ENCODE measurements around the gene CDR2L.

Gene CDR2L

DNA sequence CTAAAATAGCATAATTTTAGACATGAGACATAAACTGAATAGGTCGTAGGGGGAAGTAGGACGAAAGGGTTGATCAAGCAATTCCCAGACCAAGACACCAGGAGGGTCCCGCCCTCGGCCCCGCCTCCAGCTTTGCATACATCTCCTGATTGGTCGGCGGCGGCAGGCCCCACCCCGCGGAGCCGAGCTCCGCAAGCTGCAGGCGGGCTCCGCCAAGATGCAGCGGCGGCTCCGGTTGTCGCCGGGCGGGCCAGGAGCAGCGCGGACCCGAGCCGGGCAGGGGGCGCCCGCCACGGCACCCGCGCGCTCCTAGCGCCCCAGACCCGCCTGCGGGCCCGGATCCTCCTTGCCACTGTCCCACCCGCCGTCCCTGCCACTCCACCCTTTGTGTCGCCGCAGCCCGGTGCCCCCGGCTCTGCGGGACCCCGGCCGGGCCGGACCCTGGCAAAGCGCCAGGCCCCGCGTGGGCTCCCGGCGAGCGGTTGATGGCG lies at the start of gene CDR2L:
TSS of gene CDR2L (plus strand) at position 215 of the 491 bp plus-strand sequence. CDS start 412 bp downstream, outside the sequence.
- DNase-seq (ENCODE audit: low read depth, low spot score), result peak; percentile 76

DNA sequence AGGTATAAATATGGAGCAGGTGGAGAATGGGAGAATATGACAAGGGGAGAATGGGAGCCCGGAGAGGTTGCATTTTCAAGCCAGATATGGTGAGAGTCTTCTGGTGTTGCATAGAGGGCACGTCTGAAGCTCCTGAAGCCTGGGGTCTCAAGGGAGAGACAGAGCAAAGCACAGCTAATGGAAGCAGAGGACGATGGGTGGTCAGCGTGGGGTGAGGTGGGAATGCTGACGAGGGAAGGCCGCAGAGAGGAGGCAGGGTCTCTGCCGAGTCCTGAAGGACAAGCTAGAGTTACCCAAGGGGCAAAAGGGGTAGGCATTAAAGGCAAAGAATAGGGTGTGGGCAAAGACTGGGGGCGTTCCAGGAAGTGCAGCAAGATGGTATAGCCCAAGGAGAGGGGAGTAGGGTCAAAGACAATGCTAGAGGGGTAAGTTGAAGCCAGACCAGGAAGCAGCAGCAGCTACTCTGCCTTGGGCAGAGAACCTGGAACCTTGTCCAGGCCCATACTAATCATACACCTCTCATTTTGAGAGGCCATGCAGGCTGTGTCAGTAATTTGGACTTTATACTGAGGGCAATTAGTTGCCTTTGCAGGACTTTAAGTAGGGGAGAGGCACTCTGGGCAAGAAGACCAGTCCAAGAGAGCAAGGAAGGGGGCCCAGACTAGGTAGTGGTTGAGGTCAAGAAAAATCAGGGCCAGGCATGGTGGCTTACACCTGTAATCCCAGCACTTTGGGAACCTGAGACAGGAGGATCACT lies 49.1 kb upstream of the CDR2L start:
- no peak for DNase-seq (ENCODE audit: low read depth, low spot score)

DNA sequence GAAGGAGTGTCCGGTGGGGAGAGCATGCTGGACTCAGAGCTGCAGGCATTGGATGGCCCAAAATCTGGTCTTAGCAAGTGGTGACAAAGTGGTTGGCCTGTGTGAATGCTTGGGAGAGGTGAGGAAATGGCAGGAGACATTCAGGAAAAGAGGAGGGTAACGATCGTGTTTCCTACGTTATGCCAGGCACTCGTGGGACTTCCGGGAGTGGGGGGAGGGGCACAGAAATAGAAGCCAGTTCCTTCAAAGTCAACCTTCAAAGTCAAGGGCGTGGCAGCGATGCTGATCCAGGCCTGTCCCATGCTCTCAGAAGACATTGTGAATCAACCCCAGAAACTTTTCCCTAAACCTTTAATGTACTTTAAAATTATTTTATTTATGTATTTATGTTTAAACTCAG lies 47.9 kb upstream of the CDR2L start:
- DNase-seq (ENCODE audit: low read depth, low spot score), result no peak

DNA sequence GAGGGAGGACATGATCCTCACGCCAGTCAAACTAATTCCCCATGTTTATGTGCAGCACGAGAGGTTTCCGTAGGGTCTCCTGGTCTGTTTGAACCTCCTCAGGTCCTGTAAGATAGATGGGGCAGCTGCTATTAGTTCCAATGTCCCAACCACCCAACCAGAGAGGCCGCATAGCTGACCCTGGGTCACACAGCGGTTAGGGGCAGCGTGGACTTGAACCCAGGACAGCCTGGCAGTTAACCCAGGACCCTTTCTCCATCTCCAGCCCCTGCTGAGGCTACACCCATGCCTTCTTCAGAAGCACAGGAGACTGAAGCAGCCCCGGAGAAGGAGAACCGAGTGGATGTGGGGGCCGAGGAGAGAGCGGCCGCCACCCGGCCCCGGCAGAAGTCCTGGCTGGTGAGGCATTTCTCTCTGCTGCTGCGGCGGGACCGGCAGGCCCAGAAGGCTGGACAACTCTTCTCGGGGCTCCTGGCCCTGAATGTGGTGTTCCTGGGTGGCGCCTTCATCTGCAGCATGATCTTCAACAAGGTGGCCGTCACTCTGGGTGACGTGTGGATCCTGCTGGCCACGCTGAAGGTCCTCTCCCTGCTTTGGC lies 46.2 kb upstream of the CDR2L start:
- DNase-seq (ENCODE audit: low read depth, low spot score), result no peak

DNA sequence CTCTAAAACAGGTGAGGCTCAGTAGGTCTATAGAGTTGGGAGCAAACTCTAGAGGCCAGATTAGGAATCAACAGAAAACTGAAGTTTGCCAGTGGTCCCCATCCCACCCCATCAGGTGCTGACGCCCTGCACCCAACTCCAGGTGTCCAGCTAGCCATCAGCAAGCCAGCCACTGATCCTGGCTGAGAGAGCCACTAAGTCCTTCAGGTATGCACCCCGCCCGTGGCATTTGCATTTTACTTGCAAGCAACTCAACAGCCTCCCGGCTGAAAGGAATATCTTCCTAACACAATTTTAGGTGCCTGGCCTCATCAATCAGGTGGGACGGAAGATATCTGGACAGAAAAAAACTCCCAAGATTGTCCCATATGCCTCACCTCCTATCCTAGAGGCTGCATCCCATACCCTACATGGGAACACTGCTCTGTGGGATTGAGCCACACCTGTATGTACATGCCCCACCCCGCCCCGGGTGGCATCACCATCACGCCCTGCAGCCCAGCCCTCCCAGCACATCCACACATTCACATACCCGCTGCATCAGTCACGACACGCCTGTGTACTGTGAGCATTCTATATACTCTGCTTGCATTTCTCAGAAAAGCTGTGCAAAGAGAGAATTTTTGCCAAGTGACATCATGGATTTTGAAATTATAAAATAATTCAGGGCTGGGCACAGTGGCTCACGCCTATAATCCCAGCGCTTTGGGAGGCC lies 43.5 kb upstream of the CDR2L start:
- no peak for DNase-seq (ENCODE audit: low read depth, low spot score)

DNA sequence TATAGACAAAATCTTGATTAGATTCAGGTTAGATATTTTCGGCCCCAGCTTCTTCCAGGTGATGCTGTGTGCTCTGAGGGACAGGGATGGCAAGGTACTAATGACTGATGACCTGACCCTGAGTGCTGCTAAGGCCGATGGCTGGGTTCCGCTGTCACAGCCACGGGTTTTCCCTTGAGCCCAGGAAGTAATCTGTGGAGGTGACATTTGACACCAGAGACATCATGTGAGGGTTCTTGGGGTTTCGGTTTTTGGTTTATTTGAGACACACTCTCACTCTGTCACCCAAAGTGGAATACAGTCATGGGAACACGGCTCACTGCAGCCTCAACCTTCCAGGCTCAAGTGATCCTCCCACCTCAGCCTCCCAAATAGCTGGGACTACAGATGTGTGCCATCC lies 41.9 kb upstream of the CDR2L start:
- DNase-seq (ENCODE audit: low read depth, low spot score), result no peak

DNA sequence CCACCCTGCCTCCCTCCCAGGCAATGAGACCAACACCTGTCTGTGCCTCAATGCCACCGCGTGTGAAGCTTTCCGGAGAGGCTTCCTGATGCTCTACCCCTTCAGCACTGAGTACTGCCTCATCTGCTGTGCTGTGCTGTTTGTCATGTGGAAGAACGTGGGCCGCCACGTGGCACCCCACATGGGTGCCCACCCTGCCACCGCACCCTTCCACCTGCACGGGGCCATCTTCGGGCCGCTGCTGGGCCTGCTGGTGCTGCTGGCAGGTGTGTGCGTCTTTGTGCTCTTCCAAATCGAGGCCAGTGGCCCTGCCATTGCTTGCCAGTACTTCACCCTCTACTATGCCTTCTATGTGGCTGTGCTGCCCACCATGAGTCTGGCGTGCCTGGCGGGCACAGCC lies 40.8 kb upstream of the CDR2L start:
- DNase-seq (ENCODE audit: low read depth, low spot score), result no peak

DNA sequence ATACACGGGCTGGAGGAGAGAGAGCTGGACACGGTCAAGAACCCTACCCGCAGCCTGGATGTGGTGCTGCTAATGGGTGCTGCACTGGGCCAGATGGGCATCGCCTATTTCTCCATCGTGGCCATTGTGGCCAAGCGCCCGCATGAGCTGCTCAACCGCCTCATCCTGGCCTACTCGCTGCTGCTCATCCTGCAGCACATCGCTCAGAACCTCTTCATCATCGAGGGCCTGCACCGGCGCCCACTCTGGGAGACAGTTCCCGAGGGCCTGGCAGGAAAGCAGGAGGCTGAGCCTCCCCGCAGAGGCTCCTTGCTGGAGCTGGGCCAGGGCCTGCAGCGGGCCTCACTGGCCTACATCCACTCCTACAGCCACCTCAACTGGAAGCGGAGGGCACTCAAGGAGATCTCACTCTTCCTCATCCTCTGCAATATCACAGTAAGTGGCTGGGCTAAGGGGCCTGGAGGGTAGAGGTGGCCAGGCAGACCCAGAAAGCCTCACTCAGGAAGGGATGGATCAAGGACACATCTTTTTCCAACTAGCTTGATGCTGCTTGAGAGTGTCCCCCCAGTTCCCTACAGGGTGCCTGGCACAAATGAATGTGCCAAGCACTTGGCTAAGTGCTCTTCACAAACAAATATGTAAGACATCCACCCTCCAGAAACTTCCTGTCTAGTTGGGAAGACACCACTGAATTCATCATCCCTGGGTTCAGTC lies 40.2 kb upstream of the CDR2L start:
- no peak for DNase-seq (ENCODE audit: low read depth, low spot score)

DNA sequence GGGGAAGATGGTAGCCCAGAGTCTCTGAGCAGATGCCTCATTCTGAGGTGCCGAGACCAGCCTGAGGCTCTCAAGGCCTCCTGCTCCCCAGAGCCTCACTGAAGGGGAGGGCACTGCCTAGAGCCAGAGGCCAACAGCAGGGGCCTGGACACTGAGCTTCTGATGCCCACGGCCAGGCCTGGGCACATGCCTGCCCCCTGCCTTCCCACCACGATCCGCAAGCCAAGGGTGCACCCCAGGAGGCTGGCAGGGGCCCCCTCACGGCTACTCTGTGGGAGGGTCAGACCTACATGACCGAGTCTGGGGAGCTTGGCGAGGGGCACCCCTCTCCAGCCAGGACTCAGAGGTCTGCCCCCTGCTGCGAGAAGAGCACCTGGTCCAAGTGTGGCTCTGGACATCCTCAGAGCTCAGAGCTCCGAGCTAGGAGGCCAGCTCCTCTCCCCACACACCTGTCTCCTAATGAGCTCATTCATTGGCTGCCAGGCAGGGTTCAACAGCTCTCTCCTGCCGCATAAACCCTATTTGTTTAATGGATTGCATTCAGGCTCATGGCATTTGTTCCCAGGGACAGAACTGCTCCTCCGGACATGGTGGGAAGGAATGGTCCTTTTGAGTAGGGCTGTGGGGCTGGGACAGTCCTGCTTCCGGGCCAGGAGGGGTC lies 37.8 kb upstream of the CDR2L start:
- DNase-seq (ENCODE audit: low read depth, low spot score), result no peak

DNA sequence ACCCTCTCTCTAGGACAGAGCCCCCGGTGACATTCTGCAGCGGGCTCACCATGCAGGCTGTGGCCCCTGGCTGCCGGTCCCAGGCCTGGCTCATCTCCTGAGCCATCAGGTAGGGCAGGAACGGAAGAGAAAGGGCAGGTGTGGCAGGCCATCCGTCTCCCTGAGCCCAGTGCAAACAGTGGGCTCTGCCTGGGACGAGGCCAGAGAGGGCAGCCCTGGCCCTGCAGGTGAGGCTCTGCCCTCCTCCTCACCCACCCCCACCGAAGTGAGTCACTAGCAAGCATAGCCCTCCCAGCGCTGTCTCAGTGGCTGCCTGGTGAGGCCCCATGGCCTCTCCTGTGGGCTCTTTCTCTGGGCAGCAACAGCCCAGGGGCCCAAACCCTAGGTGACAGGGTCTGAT lies 37.2 kb upstream of the CDR2L start:
- no peak for DNase-seq (ENCODE audit: low read depth, low spot score)

DNA sequence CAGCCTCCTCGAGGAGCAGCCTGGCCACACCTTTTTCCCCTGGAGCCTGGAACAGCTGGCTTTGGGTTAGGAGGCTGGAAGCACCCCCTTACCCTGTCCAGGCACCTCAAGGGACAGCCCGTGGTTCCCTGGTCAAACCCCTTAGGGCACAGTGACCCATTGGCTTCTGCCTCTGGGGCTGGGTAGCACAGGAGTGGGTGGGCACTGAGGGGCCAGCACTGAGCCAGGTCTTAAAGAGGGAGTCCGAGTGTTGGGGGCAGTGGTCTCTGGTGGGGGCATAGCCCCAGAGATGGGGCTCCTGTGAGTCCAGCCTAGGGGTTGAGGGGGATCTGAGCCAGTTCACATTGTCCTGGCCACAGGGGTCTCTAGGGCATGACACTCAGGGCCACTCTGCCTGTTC lies 36.4 kb upstream of the CDR2L start:
- DNase-seq (ENCODE audit: low read depth, low spot score), result no peak

DNA sequence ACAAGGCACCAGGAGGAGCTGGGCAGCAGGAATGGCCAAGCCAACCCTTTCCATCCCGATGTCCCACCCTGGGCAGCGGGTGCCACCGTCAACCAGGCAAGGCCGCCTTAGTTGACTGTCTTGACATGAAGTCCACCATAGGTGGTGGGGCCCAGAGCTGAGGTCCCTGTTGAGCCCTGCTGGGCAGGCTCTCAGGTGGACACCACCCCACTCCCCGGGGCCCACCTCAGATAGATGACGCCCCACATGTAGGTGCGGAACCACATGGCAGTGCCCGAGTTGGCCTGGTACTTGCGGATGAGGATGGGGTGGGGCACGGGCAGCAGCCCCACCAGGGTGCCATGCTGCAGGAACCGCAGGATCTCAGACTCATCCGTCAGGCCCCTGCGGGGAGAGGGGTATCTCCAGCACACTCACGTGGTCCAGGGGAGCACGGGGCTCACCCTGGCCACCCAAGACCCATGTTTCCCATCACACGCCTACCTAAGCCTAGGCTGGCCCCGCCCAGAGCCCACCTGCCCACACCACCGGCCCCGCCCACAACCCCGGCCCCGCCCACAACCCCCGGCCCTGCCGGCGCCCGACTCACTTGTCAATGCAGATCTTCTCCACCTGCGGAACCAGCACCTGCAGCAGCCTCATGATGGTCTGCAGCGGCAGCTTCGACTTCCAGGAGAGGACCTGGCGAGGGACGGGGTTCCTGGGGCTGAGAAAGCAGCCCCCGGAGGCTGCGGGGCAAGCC lies 35.6 kb upstream of the CDR2L start:
- DNase-seq (ENCODE audit: low read depth, low spot score), result no peak

DNA sequence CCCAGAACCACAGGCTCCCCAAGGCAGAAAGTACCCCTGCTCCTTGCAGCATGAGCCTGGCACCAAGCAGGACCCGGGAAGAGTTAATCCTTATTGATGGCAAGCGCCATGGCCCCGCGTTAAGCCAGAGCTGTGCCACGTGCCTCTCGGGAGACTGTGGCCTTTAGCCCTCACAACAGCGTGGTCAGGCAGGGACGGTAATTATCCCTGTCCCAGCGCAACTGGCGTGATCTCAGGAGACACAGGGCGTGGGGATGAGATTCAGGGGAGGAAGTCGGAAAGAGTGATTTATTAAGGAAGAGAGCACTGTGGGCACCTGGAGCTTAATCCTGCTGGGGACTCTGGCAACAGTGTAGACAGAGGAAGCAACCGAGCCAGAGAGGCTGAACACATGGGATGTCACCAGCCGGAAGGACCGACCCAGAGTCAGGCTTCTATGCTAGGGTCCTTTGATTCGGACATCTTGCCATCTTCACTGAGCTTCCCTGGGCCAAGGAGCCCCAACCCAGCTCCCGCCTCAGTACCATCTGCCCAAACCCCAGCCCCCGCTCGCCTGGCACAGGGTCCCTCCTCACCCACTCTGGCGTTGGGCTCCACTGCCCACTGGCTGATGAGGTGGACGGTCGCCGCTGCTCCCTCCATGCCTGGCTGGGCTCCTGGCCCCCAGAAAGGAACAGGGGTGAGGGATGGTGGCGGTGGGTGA lies 34.9 kb upstream of the CDR2L start:
- no peak for DNase-seq (ENCODE audit: low read depth, low spot score)

DNA sequence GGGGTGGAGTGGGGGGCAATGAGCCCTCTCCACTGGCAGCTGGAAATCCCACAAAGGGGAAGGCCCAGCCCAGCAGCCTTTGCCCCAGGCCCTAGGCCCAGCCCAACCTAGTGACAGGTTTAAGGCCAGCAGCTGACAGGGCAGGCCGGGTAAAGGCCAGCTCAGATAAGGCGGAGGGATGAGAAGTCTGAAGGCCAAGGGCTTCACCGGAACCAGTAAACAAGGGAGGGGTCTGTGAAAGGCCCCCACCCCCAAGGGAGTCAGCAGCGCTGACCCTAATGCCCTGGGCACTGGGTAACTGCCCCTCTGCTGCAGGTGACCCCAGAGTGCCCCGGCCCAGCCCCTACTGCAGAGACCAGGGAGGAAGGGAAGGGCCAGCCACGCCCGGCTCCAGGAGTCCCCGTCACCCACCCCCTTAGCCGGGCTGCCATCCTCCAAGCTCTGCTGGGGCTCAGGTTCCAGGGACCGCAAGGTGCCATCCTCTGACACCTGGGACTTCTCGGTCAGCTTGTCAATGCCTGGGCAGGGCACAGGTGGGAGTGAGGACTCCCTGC lies 34.2 kb upstream of the CDR2L start:
- DNase-seq (ENCODE audit: low read depth, low spot score), result no peak

DNA sequence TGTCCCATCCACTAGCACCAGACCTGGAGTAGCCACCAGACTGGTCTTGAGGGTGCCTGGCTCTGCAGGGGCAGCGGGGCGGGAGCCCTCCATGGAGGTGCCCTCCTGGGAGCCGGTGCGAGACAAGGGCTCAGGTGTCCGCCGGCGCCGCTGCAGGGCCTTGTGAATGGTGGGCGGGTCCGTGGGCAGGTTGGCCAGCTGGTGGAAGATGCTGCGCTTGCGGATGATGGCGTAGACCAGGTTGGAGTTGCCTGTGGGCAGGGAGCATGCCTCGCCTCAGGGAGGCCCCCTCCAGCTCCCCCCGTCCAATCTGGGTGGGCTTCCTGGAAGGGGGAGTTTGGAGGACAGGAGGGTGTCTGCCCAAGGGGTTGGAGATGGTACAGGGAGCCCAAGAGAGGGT lies 33.3 kb upstream of the CDR2L start:
- no peak for DNase-seq (ENCODE audit: low read depth, low spot score)

DNA sequence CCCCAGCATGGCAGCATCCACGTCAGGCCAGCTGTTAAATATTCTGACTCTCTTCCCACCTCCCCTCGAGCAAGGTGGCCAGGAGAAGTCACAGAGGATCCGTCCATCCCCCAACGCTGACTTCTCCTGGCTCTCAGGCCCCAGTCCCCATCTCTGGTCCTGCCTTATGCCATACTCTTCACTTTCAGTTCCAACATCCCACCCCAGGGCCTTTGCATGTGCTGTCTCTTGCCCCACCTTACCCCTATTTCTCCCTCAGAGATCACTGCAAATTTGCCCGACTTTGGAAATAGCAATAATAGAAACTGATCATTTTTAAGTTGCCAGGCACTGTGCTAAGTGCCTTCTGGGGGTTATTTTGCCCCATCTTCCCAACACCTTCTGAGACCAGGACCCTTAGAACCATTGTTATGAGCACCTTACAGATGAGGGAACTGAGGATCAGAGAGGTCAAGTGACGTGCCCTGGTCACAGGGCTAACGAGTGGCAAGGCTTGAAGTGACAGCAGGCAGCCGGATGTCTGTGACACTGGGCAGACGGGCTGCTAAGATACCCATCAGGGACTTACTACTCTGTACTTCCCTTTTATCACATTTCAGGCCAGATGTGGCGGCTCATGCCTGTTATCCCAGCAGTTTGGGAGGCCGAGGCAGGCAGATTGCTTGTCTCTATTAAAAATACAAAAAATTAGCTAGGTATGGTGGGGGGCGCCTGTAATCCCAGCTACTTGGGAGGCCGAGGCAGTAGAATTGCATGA lies 32.6 kb upstream of the CDR2L start:
- no peak for DNase-seq (ENCODE audit: low read depth, low spot score)

DNA sequence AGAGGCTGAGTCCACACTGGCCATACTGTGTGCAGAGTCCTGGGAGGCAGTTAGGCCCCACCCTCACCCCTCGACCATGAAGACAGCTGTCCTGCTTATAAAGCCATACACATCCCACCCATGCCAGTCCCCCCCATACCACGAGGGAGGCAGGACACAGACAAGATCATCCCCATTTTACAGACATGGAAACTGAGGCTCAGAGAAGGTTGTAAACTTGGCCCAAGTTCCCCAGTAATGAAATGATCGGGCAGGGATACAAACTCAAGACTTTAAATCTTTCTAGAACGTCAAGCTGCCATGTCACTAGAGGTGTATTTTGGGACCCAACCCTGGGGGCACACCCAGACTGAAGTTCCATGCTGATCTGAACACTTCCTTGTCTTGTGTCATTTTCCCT lies 31.3 kb upstream of the CDR2L start:
- DNase-seq (ENCODE audit: low read depth, low spot score), result no peak

DNA sequence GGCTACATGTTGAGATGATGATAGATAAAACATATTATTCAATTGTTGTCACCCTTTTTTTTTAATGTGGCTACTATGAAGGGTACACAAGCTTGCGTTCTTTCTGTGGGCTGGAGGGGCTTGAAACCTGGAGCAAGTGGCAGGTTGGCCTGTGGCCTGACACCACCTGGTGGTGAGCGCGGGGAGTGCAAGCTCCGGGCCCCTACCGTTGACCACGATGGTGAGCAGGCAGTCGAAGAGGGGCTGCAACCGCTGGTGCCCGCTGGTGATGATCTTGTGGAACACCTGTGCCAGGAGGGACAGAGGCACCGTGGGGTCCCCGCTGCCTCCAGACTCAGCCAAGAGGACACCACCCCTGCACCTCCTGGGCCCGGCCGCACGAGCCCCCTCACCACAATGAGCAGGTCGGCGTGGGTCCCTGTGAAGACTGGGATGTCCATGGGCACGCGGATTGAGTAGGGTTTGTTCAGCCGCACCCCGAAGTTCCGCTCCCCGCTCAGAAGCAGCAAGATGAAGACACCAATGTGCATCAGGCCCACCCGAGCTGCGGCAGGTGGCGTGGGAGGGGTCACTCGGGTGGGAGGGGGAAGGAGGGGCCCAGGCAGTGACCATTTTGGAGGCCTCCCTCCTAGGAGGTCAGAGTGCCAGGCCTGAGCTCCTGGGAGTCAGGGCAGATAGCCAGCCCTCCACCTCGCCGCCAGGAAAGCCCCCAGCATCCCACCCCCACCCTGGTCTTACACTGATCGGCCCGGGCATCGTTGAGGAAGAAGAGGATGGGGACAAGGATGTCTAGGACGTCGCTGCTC lies 29.3 kb upstream of the CDR2L start:
- peak; percentile 55 for DNase-seq (ENCODE audit: low read depth, low spot score)

Data from activated CD4-positive, CD25-positive, alpha-beta regulatory T cell treated with anti-CD3 and anti-CD28 coated beads, Interleukin-2, amount 50 U/mL, for 16 hours (primary cell).